Fibroblast of the aortic adventitia (primary cell): Measurements from ENCODE around the gene LRP1. TPM values are rescaled to one million over a fixed set of nuclear protein-coding genes. Genes with fewer than 3 reads are reported as not detected.

Source experiments
- DNase-seq: peaks from one replicate; pipeline ENCODE4 v3.0.0-alpha.2; 2010; ENCODE audit warnings: low read depth
- H3K4me3 ChIP-seq: 2 replicates; pipeline ENCODE4 v1.5.1; 2011; ENCODE audit warnings: low read depth, mild to moderate bottlenecking, control low read depth, low read length, moderate library complexity
- CTCF ChIP-seq: IDR thresholded peaks from 2 replicates; pipeline ENCODE4 v1.5.1; 2011; ENCODE audit warnings: mild to moderate bottlenecking, low read length, control low read depth, inconsistent platforms; ENCODE audit not compliant: insufficient read depth
- total RNA-seq: library from RNA; depleted of rRNA; stranded (reverse); fragments of >200 nt; gene quantifications from 2 replicates; pipeline ENCODE4 v1.2.3, GENCODE V29; 2012; ENCODE audit warnings: low replicate concordance

LRP1 gene
- total RNA-seq, 1 donor: 541 TPM

GRCh38 chr12:57094208-57095160 lies 33.8 kb upstream of the LRP1 start:
- no peak for TF ChIP-seq CTCF
- DNase-seq: no peak
- no peak overlapping the region for H3K4me3 ChIP-seq

- DNase-seq: no peak
- no peak overlapping the region for H3K4me3 ChIP-seq
- TF ChIP-seq CTCF: no peak
Measured at GRCh38 chr12:57095440-57095839, 32.8 kb upstream of the LRP1 start.

- no peak for TF ChIP-seq CTCF
- no peak for DNase-seq
- H3K4me3 ChIP-seq: no peak overlapping the region
Measured at GRCh38 chr12:57096099-57096572, 32.1 kb upstream of the LRP1 start.

GRCh38 chr12:57096748-57097553 lies 31.3 kb upstream of the LRP1 start:
- H3K4me3 ChIP-seq: no peak overlapping the region
- TF ChIP-seq CTCF: no peak
- DNase-seq: no peak

- H3K4me3 ChIP-seq: no peak overlapping the region
- TF ChIP-seq CTCF: no peak
- no peak for DNase-seq
Measured at GRCh38 chr12:57097554-57097835, 30.8 kb upstream of the LRP1 start.

- TF ChIP-seq CTCF: no peak
- H3K4me3 ChIP-seq: no peak overlapping the region
- DNase-seq: no peak
Measured at GRCh38 chr12:57098546-57098945, 29.7 kb upstream of the LRP1 start.
